HG03045 (cell line): ENCODE results near the gene ACER2.

ENCODE experiments used
- ATAC-seq: cut with Tn5 transposase; IDR thresholded peaks from one replicate; pipeline ENCODE4 v1.9.1; 2021; ENCODE audit warnings: mild to moderate bottlenecking, moderate library complexity; ENCODE audit not compliant: unreplicated experiment

ACER2 gene

GRCh38 chr9:19481971-19482404 lies 73.2 kb downstream of the ACER2 start:
- no peak for ATAC-seq

- ATAC-seq = no peak
Measured at GRCh38 chr9:19484699-19485098, 75.9 kb downstream of the ACER2 start.

DNA sequence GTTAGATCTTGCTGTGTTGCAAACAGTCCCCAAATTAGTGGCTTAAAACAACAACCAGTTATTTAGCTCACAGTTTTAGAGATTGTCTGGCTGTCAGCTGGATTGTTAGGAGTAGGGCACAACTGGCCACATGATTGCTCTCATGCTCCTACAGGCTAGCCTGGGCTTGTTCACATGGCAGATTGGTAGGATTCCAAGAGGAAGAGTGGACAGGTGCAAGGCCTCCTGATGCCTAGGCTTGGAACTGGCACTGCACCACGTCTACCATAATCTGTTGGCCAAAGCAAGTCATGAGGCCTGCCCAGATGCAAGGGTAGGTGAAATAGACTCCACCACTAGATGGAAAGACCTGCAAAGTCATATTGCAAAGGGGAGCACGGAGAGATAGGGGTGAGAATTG lies 76.4 kb downstream of the ACER2 start:
- no peak for ATAC-seq

DNA sequence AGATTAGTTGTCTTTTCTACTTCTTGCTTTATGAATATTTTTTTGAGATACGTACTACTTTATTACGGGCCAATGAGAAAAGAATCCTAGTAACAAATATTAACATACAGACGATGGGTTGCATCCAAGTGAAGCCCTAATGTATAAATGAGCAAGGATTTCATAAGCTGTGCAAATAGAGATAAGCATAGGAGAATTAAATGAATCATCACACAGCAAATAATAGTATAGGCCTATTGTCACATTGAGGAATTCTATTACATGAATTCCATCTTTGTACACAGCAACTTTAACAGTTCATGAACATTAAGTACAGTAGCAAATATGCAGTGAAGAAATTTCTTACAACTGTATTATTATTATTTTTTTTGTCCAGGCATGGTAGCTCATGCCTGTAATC lies 78.0 kb downstream of the ACER2 start:
- ATAC-seq = no peak

- no peak for ATAC-seq
Measured at GRCh38 chr9:19488721-19489120, 79.9 kb downstream of the ACER2 start.

GRCh38 chr9:19490269-19490668 lies 81.5 kb downstream of the ACER2 start:
- ATAC-seq = no peak

- ATAC-seq = no peak
Measured at GRCh38 chr9:19490828-19491227, 82.0 kb downstream of the ACER2 start.

DNA sequence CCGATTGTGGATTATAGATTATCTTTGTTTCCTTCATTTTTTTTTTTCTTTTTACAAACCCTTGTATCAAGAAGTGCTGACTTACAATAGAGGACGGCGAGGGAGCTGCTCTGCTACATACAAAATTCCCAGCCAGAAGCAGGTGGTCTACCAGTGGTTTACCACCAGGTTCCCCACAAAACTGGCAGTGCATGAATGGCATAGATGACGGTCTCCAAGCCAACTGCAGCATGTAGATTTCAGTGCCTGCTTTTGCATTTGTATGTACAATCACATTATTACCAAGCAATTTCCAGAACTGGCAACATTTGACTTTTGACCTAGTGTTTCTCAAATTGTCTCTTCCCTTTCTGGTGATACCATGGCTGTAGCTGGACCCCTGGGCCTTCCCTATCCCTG lies 84.0 kb downstream of the ACER2 start:
- no peak for ATAC-seq

- ATAC-seq = peak; percentile 68
Measured at GRCh38 chr9:19493174-19493811, 84.5 kb downstream of the ACER2 start.

GRCh38 chr9:19493876-19494275 lies 85.1 kb downstream of the ACER2 start:
- no peak for ATAC-seq

- ATAC-seq = no peak
Measured at GRCh38 chr9:19495186-19496028, 86.6 kb downstream of the ACER2 start.

DNA sequence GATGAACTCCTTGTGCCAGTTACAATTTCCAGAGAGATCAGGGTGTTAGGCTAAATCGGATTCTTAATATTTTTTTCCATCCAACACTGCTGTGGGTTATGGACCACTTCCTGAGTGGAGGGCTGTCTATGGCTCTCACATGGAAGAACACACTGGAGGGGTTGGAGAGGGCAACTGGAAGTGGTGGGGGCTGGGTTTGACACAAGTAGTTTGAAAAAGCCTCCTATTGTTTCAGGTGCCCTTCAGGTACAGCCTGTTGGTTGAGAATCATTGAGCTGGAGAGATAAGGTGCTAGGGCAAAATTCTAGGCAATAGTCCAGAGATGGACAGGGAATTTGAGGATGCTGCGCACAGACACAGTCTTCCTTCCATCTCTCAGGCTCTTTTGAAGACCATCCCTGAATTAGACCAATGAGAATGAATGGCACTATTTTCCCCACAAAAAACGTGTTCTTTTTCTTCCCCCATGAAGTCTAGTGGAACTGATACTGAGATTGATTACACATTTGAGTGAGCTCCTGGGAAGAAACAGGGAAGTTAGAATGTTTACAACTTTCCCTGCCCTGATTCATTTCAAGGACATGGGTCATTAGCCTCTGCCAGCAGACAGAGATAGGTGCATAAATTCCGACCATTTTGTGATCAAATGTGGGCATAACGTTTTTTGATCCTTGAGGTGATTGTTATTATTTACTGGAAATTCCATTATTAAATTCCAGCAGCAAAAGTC lies 87.7 kb downstream of the ACER2 start:
- no peak for ATAC-seq

GRCh38 chr9:19497276-19497675 lies 88.5 kb downstream of the ACER2 start:
- no peak for ATAC-seq

GRCh38 chr9:19498015-19498414 lies 89.2 kb downstream of the ACER2 start:
- no peak for ATAC-seq
